Stimulated activated CD8-positive, alpha-beta memory T cell treated with anti-CD3 and anti-CD28 coated beads, Interleukin-15, amount 100 ng/mL, for 24 hours (primary cell): ENCODE data around the gene PRTN3.

Source experiments
- DNase-seq: peaks from one replicate; pipeline ENCODE4 v3.0.0-alpha.2; 2020; ENCODE audit warnings: low read depth

PRTN3 gene

DNA sequence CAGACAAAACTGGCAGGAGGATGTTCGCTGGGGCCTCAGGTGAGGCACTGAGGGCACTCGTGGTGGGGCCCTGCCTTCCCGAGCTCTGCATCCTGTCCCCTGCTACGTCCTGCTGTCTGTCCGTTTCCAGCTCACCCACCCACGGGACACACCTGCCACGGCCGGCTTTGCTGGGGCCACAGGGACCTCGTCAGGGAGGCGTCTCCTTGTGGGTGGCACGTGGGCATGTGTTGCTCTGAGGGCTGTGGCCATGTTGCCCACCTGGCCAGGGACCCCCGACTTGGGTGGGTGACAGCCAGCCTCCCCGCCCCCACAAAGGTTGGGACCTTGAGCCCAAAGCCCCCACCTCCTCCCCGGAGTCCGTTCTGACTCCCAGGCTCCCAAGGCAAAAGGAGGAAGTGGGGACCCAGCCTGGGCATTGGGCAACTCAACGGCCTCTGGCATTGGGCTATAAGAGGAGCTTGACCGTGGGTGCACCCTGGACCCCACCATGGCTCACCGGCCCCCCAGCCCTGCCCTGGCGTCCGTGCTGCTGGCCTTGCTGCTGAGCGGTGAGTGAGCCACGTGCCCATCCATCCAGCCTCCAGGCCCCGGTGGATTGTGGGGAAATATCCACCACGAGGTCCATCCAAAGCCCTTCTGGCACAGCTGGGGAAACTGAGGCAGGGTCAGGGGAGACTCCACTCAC is at the start of gene PRTN3:
TSS of gene PRTN3 (plus strand) at position 481 of the 688 bp plus-strand sequence. CDS start at position 491, 10 bp downstream.
- no peak for DNase-seq

DNA sequence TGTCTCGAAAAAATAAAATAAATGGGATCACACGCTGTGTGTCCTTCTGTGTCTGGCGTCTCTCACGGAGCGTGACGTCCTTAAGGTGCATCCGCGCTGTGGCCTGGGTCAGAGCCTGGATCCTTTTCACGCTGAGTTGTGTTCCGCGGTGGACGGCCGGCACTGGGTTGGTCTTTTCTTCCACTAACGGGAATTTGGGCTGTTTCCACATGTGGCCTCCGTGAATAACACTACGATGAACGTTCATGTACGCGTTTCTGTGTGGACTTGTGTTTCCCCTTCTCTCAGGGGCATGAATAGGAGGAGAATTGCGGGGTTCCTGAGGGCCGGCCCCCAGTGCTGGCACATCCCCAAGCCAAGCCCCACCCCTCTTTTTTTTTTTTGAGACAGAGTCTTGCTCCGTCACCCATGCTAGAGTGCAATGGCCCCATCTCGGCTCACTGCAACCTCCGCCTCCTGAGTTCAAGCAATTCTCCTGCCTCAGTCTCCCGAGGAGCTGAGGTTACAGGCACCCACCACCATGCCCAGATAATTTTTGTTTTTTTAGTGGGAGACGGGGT is 49.7 kb upstream of the PRTN3 start:
- no peak for DNase-seq

DNA sequence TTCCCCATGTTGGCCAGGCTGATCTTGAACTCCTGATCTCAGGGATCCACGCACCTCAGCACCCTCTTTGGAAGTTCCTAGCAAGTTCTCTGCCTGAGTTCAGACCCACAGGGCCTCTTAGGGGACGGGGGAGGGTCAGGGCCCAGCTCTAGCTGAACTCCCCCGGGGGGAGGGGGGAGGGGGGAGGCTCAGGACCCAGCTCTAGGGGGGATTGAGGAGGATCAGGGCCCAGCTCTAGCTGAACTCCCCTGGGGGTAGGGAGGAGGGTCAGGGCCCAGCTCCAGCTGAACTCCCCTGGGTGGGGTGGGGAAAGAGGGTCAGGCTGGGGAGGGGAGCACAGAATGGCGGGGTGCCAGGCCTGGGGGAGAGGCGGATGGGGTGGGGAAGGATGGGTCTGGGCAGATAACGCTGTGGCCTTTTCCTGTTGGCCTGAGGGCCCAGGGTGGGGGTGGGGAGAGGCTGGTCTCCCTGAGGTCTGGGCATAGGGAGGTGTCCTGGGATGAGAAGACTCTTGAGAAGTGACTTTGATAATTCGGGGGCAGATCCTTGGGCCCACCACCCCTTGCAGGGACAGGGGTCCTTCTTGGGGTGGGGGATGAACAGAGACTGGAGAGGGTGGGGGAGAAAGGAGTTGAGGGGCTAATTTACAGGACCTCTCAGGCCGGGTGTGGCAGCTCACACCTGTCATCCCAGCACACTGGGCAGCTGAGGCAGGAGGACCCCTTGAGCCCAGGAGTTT is 49.1 kb upstream of the PRTN3 start:
- no peak for DNase-seq

- no peak for DNase-seq
These were observed 48.4 kb upstream of the PRTN3 start for GRCh38 chr19:792306-792885.

- DNase-seq = no peak
These were observed 47.0 kb upstream of the PRTN3 start for GRCh38 chr19:793806-794205.

- DNase-seq = no peak
These were observed 45.7 kb upstream of the PRTN3 start for GRCh38 chr19:795073-795611.

DNA sequence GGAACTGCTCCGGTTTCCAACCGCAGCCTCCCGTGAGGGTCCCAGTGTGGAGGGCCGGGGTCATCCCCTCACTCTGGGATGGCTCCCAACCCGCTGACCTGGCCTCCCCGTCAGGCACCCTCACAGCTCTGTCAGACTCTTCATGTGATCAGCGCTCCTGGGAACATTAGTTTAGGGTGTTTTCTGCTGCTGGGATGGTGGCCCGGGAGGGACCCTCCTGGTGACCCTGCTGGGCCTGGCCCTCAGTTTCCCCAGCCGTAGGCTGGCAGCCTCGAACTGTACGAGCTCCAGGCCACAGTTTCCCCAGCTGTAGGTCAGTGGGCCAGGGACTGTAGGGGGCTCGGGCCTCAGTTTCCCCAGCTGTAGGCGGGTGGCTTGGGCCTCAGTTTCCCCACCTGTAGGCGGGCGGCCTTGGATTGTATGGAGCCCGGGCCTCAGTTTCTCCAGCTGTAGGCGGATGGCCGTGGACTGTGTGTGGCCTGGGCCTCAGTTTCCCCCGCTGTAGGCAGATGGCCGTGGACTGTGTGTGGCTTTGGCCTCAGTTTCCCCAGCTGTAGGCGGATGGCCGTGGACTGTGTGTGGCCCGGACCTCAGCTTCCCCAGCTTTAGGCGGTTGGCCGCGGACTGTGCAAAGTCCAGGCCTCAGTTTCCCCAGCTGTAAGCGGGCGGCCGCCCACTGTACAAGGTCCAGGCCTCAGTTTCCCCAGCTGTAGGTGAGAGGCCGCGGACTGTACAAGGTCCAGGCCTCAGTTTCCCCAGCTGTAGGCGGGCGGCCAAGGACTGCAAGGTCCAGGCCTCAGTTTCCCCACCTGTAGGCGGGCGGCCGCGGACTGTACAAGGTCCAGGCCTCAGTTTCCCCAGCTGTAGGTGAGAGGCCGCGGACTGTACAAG is 44.9 kb upstream of the PRTN3 start:
- no peak for DNase-seq

DNA sequence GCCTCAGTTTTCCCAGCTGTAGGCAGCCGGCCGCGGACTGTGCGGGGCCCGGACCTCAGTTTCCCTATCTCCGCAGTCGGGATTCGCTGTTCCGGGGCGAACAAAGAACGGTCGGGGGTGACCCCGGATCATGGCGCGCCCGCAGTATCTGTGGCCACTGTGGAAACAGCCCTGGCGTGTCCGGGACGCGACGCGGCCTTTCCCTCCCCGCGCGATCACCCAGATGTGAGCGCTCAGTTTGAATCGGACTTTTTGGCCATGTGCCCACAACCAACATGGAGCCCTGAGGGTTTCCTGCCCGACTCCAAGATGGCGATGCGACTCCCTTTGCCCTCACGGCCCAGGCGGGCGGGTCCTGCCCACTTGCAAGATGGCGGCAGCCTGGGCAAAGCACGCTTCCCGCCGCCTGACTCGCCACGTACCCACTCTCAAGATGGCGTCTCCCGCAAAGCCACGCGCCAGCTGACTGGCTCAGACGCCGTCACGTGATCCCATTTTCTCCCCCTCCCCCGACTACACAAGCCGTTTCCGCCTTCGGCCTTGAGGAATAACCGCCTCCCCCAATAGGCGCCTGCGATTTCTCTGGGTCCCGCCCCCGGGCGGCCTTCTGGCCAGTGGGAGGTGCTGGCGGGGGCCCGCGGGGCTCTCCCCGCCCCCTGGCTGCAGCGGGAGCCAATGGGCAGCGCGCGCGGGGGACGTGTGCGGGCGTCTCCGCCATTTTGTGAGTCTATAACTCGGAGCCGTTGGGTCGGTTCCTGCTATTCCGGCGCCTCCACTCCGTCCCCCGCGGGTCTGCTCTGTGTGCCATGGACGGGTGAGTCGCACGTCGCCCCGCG is 43.9 kb upstream of the PRTN3 start, which contains the start of gene PTBP1:
TSS of gene PTBP1 (plus strand) at position 761 of the 836 bp plus-strand sequence. CDS start at position 807, 46 bp downstream.
- peak; percentile 93 for DNase-seq

GRCh38 chr19:797528-798414 is 43.0 kb upstream of the PRTN3 start:
- peak; percentile 82 for DNase-seq

- DNase-seq = no peak
These were observed 42.3 kb upstream of the PRTN3 start for GRCh38 chr19:798415-799075.

DNA sequence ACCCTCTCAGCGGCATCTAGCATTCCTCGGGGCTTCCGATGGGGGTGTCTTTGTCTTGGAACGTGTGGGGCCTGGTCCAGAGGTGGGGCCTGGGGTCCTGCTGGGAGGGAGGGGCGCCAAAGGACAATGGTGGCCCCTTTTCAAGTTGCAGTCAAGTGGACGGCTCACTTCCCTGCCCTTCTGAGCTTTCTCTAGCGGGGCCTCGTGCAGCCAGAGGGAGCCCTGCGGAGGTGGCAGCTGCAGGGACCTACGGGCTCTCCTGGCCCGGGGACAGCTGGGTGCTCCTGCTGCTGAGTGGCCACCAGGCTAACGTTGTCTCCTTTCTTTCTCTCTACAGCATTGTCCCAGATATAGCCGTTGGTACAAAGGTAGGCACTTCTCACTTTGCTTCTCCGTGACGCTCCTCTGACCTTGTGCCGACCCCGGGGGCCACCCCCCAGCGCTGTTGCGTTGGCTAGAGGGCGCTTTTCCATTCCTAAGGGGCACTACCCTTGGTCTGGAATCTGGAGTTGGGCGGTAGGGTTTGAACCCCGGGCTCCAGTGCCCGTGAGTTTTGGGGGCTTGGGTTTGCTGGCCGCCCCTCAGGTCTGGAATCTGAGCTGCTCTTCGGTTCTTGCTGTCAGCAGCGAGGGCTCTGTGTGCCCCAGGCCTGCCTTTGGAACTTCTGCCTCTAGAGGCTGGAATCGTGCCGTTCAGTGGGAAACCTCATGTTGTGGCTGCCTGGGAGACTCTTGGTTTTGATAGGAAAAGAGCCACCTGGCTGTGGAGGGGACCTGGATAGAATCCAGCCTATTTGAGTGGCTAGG is 41.5 kb upstream of the PRTN3 start:
- DNase-seq = no peak

- DNase-seq = no peak
These were observed 40.3 kb upstream of the PRTN3 start for GRCh38 chr19:800360-801029.

- no peak for DNase-seq
These were observed 39.6 kb upstream of the PRTN3 start for GRCh38 chr19:801030-801860.

DNA sequence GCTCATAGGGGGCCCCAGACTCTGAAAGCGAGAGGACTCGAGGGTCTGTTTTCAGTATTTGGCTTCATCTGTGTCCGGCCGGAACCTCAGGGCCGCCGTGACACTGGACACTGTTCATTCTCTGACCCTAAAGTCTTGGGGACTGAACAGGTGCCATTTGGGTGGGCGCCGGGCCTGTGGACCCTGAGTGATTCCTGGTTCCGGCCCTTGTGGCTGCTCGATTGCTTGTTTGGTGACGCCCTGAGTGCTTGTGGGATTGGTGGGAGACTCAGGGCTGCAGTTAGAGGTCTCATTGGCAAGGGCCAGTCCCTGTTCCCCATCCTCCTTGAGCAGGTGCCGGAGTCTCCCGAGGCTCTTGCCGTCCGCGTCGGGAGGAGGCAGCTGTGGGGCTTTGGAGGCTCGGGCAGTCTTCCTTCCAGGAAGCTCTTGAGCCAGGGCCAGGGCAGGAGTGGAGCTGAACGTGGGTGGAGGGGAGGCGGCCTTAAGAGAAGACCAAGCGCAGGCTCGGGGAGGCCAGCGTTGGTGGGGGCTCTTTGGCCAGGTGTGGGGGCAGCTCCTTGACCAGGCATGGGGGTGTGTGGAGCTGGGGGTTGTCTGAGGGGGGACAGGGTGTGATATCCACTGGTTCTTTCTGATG is 38.8 kb upstream of the PRTN3 start:
- DNase-seq = no peak

DNA sequence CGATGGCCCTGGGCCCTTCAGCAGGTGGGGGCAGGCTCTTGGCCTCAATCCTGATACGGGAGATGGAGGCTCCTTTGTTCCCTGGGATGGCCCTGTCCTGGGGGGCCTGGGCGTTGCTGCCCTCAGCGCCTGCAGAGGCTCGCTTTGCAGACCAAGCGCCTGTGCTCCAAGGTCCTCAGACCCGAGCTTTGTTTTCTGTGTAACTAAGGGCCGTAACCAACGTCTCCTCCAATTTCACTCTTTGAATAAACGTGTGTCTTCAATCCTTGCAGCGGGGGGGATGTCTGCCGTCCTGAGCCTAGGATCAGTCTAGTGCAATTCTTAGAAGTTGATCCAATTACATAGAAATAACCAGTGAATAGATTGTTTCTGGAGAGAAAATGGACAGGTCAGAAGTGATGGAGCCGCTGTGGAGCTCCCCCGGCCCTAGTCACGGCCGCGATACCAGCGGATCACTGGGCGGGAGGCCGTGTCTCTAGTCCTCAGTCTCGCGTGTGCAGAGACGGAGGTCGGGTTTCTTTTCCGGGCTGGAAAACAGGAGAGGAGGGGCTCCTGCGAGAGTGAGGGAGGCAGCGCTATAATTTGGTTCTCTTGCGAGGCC is 38.2 kb upstream of the PRTN3 start:
- DNase-seq = no peak

DNA sequence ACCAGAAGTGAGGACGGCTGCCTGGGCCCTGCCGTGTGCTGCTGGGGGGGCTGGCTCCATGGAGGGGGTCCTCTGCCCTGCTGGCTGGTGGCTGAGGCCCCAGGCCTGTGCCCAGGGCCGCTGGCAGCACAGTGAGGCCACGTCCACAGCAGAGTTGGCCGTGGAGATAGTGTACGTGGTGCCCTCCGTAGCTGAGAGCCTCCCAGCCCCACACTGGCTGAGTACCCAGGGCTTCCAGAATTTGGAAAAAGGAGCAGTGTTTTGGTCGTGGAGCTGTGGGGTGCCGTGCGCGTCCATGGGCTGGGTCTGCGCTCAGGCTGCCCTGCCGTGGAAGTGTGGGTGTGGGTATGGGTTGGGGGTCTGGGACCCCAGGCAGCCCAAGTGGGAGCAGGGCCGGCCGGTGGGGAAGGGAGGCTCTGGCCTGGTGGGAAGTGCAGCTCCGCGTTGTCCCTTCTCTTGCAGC is 37.7 kb upstream of the PRTN3 start:
- DNase-seq = no peak
